Liver (tissue), 9 donors: ENCODE results near the gene PIR. TPM values are rescaled to one million over a fixed set of nuclear protein-coding genes. Genes with fewer than 3 reads are reported as not detected.

ENCODE experiments used
- DNase-seq: peaks from one replicate; pipeline ENCODE4 v3.0.0-alpha.2; 2017; ENCODE audit warnings: low spot score
- H3K27ac ChIP-seq, 2 donors: one replicate each; pipeline ENCODE4 v1.7.0; 2013; ENCODE audit warnings: inconsistent platforms in 2 of 2, low read length in 2 of 2, control low read depth in 1 of 2, low read depth in 1 of 2, mild to moderate bottlenecking in 1 of 2
- H3K27me3 ChIP-seq, 4 donors: one replicate each; pipeline versions ENCODE4 v1.6.1 to v1.7.0; 2013; ENCODE audit warnings: low read length in 3 of 4, inconsistent platforms in 1 of 4, mild to moderate bottlenecking in 1 of 4, moderate library complexity in 1 of 4; ENCODE audit not compliant: control insufficient read depth in 4 of 4, insufficient read depth in 4 of 4
- H3K36me3 ChIP-seq, 4 donors: one replicate each; pipeline versions ENCODE4 v1.6.1 to v1.7.0; 2013; ENCODE audit warnings: low read length in 3 of 4, mild to moderate bottlenecking in 3 of 4, low read depth in 1 of 4, moderate library complexity in 1 of 4; ENCODE audit not compliant: control insufficient read depth in 4 of 4, insufficient read depth in 3 of 4
- H3K4me1 ChIP-seq, 4 donors: one replicate each; pipeline versions ENCODE4 v1.6.1 to v1.7.0; 2013; ENCODE audit warnings: low read length in 3 of 4, mild to moderate bottlenecking in 3 of 4, moderate library complexity in 1 of 4; ENCODE audit not compliant: control insufficient read depth in 4 of 4, insufficient read depth in 4 of 4
- H3K4me3 ChIP-seq, 3 donors: one replicate each; pipeline versions ENCODE4 v1.6.1 to v1.7.0; 2013; ENCODE audit warnings: low read length in 3 of 3, control low read depth in 1 of 3, low read depth in 1 of 3, mild to moderate bottlenecking in 1 of 3
- H3K9ac ChIP-seq, 2 donors: one replicate each; pipeline ENCODE4 v1.7.0; 2013; ENCODE audit warnings: low read length in 2 of 2, mild to moderate bottlenecking in 2 of 2, moderate library complexity in 2 of 2, control low read depth in 1 of 2, low read depth in 1 of 2
- H3K9me3 ChIP-seq, 4 donors: one replicate each; pipeline versions ENCODE4 v1.6.1 to v1.7.0; 2013; ENCODE audit warnings: low read length in 3 of 4; ENCODE audit not compliant: control insufficient read depth in 4 of 4
- CTCF ChIP-seq: fragments of 150-350 bp; IDR thresholded peaks from 2 replicates; pipeline ENCODE4 v1.5.1; 2017; ENCODE audit warnings: improper control_type of control experiment, low read depth, low read length; ENCODE audit not compliant: missing input control
- EGR1 ChIP-seq, 2 donors: IDR thresholded peaks; 2 replicates each; pipeline ENCODE4 v1.6.1; 2016 to 2018; ENCODE audit warnings: antibody characterized with exemption in 2 of 2, low read depth in 2 of 2
- FOXA1 ChIP-seq: IDR thresholded peaks from 2 replicates; pipeline ENCODE4 v1.6.1; 2016; ENCODE audit warnings: antibody characterized with exemption
- FOXA2 ChIP-seq: IDR thresholded peaks from 2 replicates; pipeline ENCODE4 v1.6.1; 2016; ENCODE audit warnings: antibody characterized with exemption
- GABPA ChIP-seq, 2 donors: IDR thresholded peaks in 1 of 2; conservative IDR thresholded peaks in 1 of 2; 2 replicates each; pipeline ENCODE4 v1.6.1; 2016; ENCODE audit warnings: antibody characterized with exemption in 2 of 2, mild to moderate bottlenecking in 1 of 2, moderate library complexity in 1 of 2
- HNF4A ChIP-seq, 2 donors: conservative IDR thresholded peaks; 2 replicates each; pipeline ENCODE4 v1.6.1; 2016; ENCODE audit warnings: antibody characterized with exemption in 2 of 2, mild to moderate bottlenecking in 2 of 2
- HNF4G ChIP-seq: IDR thresholded peaks from 2 replicates; pipeline ENCODE4 v1.6.1; 2016; ENCODE audit warnings: antibody characterized with exemption
- JUND ChIP-seq, 2 donors: IDR thresholded peaks; 2 replicates each; pipeline ENCODE4 v1.6.1; 2016; ENCODE audit warnings: antibody characterized with exemption in 2 of 2
- MAX ChIP-seq: IDR thresholded peaks from 2 replicates; pipeline ENCODE4 v1.6.1; 2016; ENCODE audit warnings: antibody characterized with exemption
- NR2F2 ChIP-seq: IDR thresholded peaks from 2 replicates; pipeline ENCODE4 v1.6.1; 2016; ENCODE audit warnings: antibody characterized with exemption
- RAD21 ChIP-seq, 2 donors: IDR thresholded peaks; 2 replicates each; pipeline ENCODE4 v1.6.1; 2016; ENCODE audit warnings: antibody characterized with exemption in 2 of 2, mild to moderate bottlenecking in 2 of 2
- REST ChIP-seq: IDR thresholded peaks from 2 replicates; pipeline ENCODE4 v1.6.1; 2016; ENCODE audit warnings: antibody characterized with exemption, mild to moderate bottlenecking
- RXRA ChIP-seq, 2 donors: IDR thresholded peaks; 2 replicates each; pipeline ENCODE4 v1.6.1; 2017 to 2018; ENCODE audit warnings: antibody characterized with exemption in 2 of 2, mild to moderate bottlenecking in 1 of 2
- SP1 ChIP-seq: IDR thresholded peaks from 2 replicates; pipeline ENCODE4 v1.6.1; 2018; ENCODE audit warnings: antibody characterized with exemption, mild to moderate bottlenecking
- TAF1 ChIP-seq: conservative IDR thresholded peaks from 2 replicates; pipeline ENCODE4 v1.6.1; 2016; ENCODE audit warnings: antibody characterized with exemption, mild to moderate bottlenecking
- YY1 ChIP-seq: IDR thresholded peaks from 2 replicates; pipeline ENCODE4 v1.6.1; 2016; ENCODE audit warnings: antibody characterized with exemption, mild to moderate bottlenecking
- WGBS: extraction: QIAGEN DNeasy Blood & Tissue Kit; methylation state at CpG from one replicate; pipeline ENCODE4 v1.1.7; 2013; 5-methylcytosine and 5-hydroxymethylcytosine counted together
- polyA plus RNA-seq, 2 donors: library from polyadenylated mRNA; stranded (reverse) in 1 of 2; unstranded in 1 of 2; fragments of 200-250 nt in 1 of 2; fragments of >200 nt in 1 of 2; fragmentation: Nextera tagmentation in 1 of 2; extraction: Ambion mirVana in 1 of 2; gene quantifications; one replicate each; pipeline versions ENCODE4 v1.2.1 to v1.2.3, GENCODE V29; 2013 to 2015
- total RNA-seq, 2 donors: library from RNA; depleted of rRNA; stranded (reverse); fragments of >200 nt; gene quantifications; one replicate each; pipeline ENCODE4 v1.2.3, GENCODE V29; 2014
- TF ChIP-seq, protein P1 (sequence below): IDR thresholded peaks from 2 replicates; pipeline ENCODE4 v1.6.1; 2016; ENCODE audit warnings: antibody characterized with exemption
- TF ChIP-seq, protein P2 (sequence below): IDR thresholded peaks from 2 replicates; pipeline ENCODE4 v1.6.1; 2016; ENCODE audit warnings: antibody characterized with exemption
- donor health status: healthy.
- donor health status: healthy.
- donor health status: healthy.
- donor health status: healthy.
- donor health status: healthy.

The PIR gene
- total and polyA plus RNA-seq, 4 donors, result 9.0 to 24.7 (median 17.0) TPM

GRCh38 chrX:15384304-15384703, 108.8 kb downstream of the PIR start, which contains the start of gene VEGFD:
Gene VEGFD, minus strand, starts transcription at chrX:15384413. Its CDS starts 467 bp downstream, at chrX:15383946.
- DNase-seq, result no peak
- 23% methylated on average over 2 of the region's 2 CpGs for WGBS
- H3K27me3 ChIP-seq, result no peaks in the 10 kb centered on the region
- no peak within 1 kb of the TSS for H3K27ac ChIP-seq
- peaks cover 0 to 9% (median 0%) of the 10 kb centered on the region in 4 donors for H3K4me1 ChIP-seq
- no peak within 1 kb of the TSS for H3K4me3 ChIP-seq
- H3K9ac ChIP-seq, result no peak within 1 kb of the TSS
- H3K9me3 ChIP-seq, result no peaks in the 10 kb centered on the region
- H3K36me3 ChIP-seq, result no peaks in the 10 kb centered on the region
- TF ChIP-seq FOXA2 (no peak), MAX (no peak), JUND (IDR thresholded peaks at IDR 0.05) (peak in 1 of 2 donors; percentile 21), EGR1 (IDR thresholded peaks at IDR 0.05; ENCODE audit: low read depth in 2 of 2) (no peak), CTCF (no peak), YY1 (peak; percentile 37), RAD21 (IDR thresholded peaks at IDR 0.05) (peak in 1 of 2 donors; percentile 32), GABPA (IDR thresholded peaks at IDR 0.05 in 1 of 2, conservative IDR thresholded peaks at IDR 0.05 in 1 of 2) (no peak), FOXA1 (no peak), NR2F2 (peak; percentile 43), RXRA (IDR thresholded peaks at IDR 0.05) (peak; percentile 42 to 44), HNF4G (peak; percentile 29), TAF1 (no peak), SP1 (peak; percentile 72), REST (no peak), HNF4A (conservative IDR thresholded peaks at IDR 0.05) (peak; percentile 72 to 81)
- TF ChIP-seq, protein P1, sequence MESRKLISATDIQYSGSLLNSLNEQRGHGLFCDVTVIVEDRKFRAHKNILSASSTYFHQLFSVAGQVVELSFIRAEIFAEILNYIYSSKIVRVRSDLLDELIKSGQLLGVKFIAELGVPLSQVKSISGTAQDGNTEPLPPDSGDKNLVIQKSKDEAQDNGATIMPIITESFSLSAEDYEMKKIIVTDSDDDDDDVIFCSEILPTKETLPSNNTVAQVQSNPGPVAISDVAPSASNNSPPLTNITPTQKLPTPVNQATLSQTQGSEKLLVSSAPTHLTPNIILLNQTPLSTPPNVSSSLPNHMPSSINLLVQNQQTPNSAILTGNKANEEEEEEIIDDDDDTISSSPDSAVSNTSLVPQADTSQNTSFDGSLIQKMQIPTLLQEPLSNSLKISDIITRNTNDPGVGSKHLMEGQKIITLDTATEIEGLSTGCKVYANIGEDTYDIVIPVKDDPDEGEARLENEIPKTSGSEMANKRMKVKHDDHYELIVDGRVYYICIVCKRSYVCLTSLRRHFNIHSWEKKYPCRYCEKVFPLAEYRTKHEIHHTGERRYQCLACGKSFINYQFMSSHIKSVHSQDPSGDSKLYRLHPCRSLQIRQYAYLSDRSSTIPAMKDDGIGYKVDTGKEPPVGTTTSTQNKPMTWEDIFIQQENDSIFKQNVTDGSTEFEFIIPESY, result no peak
- TF ChIP-seq, protein P2, sequence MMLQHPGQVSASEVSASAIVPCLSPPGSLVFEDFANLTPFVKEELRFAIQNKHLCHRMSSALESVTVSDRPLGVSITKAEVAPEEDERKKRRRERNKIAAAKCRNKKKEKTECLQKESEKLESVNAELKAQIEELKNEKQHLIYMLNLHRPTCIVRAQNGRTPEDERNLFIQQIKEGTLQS, result peak; percentile 12
